Nephron progenitor cell (in vitro differentiated cells): ENCODE measurements around the gene MAST1.

Experiments used
- DNase-seq: peaks from one replicate; pipeline ENCODE4 v3.0.0; 2021
- H3K27ac Mint-ChIP-seq: 2 replicates; pipeline ENCODE4 v1.8.0; 2021; ENCODE audit warnings: mild to moderate bottlenecking, moderate library complexity, mixed read lengths
- H3K27me3 Mint-ChIP-seq: 2 replicates; pipeline ENCODE4 v1.8.0; 2021; ENCODE audit warnings: mild to moderate bottlenecking, low read depth, mixed read lengths; ENCODE audit not compliant: poor library complexity
- H3K36me3 Mint-ChIP-seq: 2 replicates; pipeline ENCODE4 v1.8.0; 2021; ENCODE audit warnings: low read depth, mixed read lengths
- H3K4me1 Mint-ChIP-seq: 2 replicates; pipeline ENCODE4 v1.8.0; 2021; ENCODE audit warnings: mixed read lengths
- H3K4me3 Mint-ChIP-seq: 2 replicates; pipeline ENCODE4 v1.8.0; 2021; ENCODE audit warnings: mild to moderate bottlenecking, moderate library complexity, mixed read lengths
- H3K9me3 Mint-ChIP-seq: 2 replicates; pipeline ENCODE4 v1.8.0; 2021; ENCODE audit warnings: mild to moderate bottlenecking, moderate library complexity, mixed read lengths
- CTCF ChIP-seq: fragments of 200-600 bp; sonication (generic); IDR thresholded peaks from 2 replicates; pipeline ENCODE4 v1.5.0; 2021; ENCODE audit warnings: antibody characterized with exemption

Gene MAST1

DNA sequence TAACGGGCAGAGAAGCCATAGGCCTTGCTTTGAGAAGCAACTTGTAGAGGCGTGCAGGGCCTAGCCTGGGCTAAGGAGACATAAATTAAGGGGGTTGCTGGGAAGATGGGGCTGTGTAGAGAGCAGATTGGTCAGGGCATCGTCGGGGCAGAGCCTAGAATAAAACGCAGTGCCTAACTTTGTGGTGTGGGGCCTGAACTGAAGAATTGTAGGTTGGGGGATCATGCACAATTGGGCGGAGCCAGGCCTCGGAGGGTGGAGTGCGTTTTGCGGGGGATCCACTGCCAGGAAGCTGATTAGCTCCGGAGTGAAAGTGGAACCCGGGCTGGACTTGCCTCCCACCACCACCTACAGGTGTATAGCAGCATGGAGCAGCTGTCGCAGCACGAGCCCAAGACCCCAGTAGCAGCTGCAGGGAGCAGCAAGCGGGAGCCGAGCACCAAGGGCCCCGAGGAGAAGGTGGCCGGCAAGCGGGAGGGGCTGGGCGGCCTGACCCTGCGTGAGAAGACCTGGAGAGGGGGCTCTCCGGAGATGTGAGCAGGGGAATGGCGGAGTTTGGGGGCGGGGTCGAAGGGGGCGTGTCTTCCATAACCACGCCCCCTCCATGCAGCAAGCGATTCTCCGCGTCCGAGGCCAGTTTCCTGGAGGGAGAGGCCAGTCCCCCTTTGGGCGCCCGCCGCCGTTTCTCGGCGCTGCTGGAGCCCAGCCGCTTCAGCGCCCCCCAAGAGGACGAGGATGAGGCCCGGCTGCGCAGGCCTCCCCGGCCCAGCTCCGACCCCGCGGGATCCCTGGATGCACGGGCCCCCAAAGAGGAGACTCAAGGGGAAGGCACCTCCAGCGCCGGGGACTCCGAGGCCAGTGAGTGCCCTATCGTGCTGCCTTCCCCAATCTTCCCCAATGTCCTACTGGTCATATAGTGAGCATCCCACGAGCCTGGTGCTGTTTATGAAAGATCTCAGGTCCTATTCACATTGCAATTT lies 29.1 kb downstream of the MAST1 start:
- peaks cover 27% of the 10 kb centered on the region for H3K27me3 Mint-ChIP-seq
- H3K27ac Mint-ChIP-seq = peak overlapping the region; percentile 65
- peak; percentile 93 for DNase-seq
- peaks cover 8% of the 10 kb centered on the region for H3K9me3 Mint-ChIP-seq
- H3K36me3 Mint-ChIP-seq = peaks cover 19% of the 10 kb centered on the region
- peaks cover 13% of the 10 kb centered on the region for H3K4me1 Mint-ChIP-seq
- H3K4me3 Mint-ChIP-seq = peak overlapping the region; percentile 82
- no peak for TF ChIP-seq CTCF

- no peak for TF ChIP-seq CTCF
- no peak for DNase-seq
- peaks cover 31% of the 10 kb centered on the region for H3K36me3 Mint-ChIP-seq
- peaks cover 25% of the 10 kb centered on the region for H3K27me3 Mint-ChIP-seq
- H3K4me1 Mint-ChIP-seq = peaks cover 13% of the 10 kb centered on the region
- H3K9me3 Mint-ChIP-seq = peaks cover 13% of the 10 kb centered on the region
- H3K27ac Mint-ChIP-seq = no peak overlapping the region
- H3K4me3 Mint-ChIP-seq = peak overlapping the region; percentile 71
Observed at GRCh38 chr19:12868540-12869112, 30.3 kb downstream of the MAST1 start.

DNA sequence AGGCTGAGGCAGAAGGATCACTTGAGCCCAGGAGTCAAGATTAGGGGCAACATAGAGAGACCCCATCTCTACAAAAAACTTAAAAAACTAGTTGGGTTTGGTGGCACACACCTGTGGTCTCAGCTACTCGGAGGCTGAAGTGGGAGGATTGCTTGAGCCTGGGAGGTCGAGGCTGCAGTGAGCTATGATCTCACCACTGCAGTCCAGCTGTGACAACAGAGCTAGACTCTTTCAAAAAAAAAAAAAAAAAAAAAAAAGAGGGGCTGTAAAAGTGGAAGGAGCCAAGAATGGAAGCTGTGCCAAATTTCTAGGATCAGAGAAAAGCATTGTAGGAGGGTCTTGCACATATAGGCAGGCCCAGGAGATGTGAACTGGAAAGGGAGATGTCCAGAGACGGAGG lies 33.4 kb downstream of the MAST1 start:
- Mint-ChIP-seq H3K36me3 (peaks cover 40% of the 10 kb centered on the region), H3K9me3 (peaks cover 13% of the 10 kb centered on the region), H3K27ac (peak overlapping the region; percentile 11), H3K27me3 (peaks cover 17% of the 10 kb centered on the region), H3K4me1 (peaks cover 7% of the 10 kb centered on the region), H3K4me3 (no peak overlapping the region)
- no peak for DNase-seq
- no peak for TF ChIP-seq CTCF

- H3K4me3 Mint-ChIP-seq = no peak overlapping the region
Observed at GRCh38 chr19:12872255-12872654, 33.9 kb downstream of the MAST1 start.

More at GRCh38 chr19:12872255-12872654, 33.9 kb downstream of the MAST1 start:
- Mint-ChIP-seq H3K9me3 (peaks cover 13% of the 10 kb centered on the region), H3K27ac (no peak overlapping the region), H3K36me3 (peaks cover 40% of the 10 kb centered on the region), H3K4me1 (peaks cover under 1% of the 10 kb centered on the region), H3K27me3 (peaks cover 15% of the 10 kb centered on the region)
- TF ChIP-seq CTCF = no peak
- DNase-seq = no peak
